Stimulated activated CD4-positive, alpha-beta T cell treated with anti-CD3 and anti-CD28 coated beads, Interleukin-15, amount 100 ng/mL, for 1 hour (primary cell): ENCODE results near the gene SLC25A15.
"Not testable (repeated sequence)": the region's sequence is repeated elsewhere in the genome, so short reads cannot be mapped to it uniquely, and the experiment has no call there.

Experiments used
- DNase-seq, 2 donors: peaks; one replicate each; pipeline ENCODE4 v3.0.0-alpha.2; 2020; ENCODE audit warnings: low read depth in 1 of 2, low spot score in 1 of 2

Gene SLC25A15

DNA sequence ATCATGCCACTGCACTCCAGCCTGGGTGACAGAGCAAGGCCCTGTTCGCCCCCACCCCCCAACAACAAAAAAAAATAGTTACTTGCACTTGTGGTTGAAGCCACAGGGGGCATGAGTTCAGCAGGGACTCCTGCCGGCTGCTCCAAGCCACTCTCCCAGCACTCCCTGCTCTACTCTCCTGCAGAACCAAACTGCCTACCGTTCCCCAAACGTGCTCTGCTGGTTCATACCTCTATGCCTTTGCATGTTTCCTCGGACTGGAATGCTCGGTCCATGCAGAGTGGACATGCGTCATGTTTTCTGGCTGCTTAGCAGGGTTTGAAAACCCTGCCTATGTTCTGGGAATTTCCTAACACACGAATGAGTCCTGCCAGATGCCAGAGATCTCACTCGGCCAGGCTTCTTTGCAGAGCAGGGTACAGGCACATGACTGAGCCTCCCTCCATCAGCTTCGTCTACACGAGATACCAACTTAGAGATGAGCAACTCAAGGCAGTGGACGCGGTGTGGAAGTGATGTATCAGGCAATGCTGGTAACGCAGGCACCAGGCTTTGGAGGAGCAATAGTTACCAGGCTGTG lies 8.5 kb upstream of the SLC25A15 start:
- DNase-seq, result no peak

DNA sequence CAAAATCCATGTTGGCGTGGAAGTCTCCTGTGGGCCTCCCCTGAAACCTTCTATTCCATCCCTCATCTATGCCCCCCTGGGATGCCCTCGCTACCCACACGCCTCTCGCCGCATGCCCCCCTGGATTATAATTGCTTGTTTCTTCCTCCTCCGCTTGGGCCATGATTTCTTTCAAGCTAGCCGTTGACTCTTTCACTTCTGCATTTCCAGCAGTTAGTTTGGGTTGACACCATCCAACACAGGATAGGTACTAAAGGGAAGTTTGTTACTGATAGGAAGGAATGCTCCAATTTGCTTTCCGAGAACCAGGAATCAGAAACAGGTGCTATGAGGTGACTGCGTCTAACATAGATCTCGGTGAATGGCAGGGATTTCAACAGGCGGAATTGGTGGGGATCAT lies 7.7 kb upstream of the SLC25A15 start:
- DNase-seq, result no peak

DNA sequence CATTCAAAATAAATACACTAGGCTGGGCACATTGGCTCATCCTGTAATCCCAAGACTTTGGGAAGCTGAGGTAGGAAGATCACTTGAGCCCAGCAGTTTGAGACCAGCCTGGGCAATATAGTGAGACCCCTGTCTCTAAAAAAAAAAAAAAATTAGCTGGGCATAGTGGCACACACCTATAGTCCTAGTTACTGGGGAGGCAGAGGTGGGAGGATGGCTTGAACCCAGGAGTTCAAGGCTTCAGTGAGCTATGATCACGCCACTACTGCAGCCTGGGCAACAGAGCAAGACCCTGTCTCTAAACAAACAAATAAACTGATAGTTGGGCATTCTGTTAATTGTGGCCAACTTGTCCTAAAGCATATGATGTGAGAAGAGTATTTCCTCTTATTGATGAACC lies 6.4 kb upstream of the SLC25A15 start:
- not testable (repeated sequence) for DNase-seq

DNA sequence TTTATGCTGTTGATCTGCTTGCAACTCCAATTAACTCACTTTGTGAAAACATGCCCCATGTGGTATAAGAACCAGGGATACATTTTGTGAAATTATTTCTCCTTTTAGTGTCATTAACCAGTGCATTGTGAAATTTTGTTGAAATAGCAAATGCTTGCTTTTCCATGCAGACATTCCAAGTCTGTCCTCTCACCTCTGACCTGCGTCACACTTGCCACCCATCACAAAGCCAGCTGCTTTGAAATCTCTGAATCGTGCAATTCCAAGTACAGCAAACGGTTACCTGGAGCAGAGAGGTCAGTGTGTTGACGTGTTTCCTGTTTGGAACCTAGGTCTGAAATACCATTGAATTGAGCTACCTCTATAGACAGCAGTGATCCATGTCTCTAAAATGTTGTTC lies 4.9 kb upstream of the SLC25A15 start:
- DNase-seq, result no peak

DNA sequence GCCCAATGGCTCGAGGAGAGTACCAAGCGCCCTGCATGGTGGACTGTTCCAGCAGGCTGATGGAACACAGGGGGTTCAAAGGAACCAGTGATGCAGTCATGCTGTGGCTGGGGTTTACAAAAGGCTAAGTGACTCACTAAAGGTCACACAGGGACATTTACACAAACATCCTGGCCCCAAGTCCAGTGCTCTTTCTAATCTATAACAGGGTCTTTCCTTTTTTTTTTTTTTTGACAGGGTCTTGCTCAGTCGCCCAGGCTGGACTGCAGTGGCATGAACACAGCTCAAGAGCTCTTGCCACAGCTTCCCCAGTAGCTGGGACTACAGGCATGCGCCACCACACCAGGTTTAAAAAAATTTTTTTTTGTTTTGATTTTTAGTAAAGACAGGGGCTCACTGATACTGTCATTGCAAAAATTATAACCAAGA lies 2.8 kb upstream of the SLC25A15 start:
- no peak for DNase-seq

DNA sequence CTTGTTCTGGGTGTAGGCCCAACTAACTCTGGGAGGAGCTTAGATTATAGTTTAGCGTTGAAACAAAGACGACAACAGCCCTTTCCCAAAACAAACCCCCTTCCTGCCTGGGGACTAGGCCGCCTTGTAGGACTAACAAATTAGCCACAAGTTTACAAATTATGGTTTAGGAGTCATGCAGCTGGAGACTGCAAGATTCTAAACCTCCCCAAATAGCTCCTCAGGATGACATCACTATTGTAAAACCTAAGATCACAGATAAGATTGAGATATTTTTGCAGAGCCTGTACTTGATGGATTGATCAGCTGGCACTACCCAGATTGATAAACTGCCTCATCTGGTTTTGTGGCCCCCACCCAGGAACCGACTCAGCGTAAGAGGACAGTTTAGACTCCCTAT lies 2.3 kb upstream of the SLC25A15 start:
- no peak for DNase-seq

DNA sequence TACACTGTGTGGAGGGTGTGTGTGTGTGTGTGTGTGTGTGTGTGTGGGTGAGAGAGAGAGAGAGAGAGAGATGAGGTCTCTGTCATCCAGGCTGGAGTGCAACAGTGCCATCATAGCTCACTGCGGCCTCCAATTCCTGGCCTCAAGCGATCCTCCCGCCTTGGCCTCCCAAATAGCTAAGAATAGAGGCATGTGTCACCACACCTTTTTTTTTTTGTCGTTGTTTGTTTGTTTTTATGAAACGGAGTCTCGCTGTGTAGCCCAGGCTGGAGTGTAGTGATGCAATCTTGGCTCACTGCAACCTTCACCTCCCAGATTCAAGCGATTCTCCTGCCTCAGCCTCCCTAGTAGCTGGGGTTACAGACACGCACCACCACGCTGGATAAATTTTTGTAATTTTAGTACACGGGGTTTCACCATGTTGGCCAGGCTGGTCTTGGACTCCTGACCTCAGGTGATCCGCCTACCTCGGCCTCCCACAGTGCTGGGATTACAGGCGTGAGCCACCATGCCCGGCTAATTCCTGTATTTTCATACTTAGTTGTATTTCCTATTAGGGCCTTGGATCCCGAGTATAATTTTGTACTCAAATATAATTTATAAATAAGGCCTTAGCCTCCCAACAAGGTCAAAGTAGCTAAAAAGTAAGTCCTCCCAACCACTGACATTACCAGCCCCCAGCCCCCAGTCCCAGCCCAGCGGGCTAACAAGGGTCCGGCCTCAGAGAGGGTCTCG lies 704 bp upstream of the SLC25A15 start:
- not testable (repeated sequence) for DNase-seq

DNA sequence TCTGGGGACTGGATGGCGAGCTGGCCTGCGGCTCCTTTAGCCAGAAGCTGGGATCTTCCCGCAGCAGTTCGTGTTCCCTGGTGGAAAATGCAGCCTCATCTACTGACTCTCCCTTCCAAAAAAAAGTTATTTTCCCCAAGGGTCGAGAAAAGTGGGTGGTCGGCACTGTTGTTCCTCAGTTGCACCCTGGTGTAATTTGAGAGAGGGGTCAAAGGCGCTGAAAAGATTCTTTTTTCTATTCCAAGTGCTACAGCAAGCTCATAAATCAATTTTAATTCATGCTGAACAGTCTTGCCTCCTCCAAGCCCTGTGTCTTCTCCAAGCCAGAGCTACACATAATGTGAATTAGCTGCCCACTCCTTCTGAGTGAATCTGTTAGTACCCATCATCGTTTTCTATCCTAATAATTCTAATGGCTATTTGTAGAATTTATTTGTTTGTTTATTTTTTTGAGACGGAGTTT lies 774 bp downstream of the SLC25A15 start:
- DNase-seq, result no peak

DNA sequence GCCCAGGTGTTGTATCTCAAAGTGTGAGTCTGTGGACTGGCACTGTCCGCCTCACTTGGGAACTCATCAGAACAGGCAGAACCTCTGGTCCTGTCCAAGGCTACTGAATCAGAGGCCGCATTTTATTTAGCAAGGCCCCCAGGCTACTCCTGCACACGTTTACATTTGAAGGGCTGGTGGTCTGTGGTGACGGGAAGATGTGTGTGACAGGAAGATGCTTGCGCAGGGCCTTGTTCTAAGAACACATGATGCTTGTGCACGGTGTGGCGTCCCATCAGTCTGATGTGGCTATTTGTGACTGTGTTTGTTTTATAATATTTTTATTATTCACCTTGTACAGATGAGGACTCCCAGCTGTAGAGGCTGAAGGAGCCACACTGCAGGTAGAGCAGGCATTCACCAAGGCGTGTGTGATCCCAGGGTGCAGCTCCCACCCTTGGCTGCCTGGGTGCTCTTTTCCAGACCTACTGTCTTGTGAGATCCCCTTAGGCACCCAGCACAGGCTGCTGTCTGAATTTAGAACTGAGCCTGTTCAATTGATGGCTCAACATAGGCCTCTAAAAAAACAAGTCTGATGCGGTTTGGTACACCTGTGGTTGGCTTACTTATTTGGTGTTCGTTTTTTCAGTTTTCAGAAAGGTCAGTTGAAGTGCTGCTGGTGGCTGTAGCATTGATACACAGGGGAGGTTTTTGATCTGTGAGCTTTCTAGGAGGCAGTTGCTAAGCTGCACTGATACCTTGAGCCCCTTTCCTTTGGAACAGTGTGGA lies 3.1 kb downstream of the SLC25A15 start:
- DNase-seq, result no peak

DNA sequence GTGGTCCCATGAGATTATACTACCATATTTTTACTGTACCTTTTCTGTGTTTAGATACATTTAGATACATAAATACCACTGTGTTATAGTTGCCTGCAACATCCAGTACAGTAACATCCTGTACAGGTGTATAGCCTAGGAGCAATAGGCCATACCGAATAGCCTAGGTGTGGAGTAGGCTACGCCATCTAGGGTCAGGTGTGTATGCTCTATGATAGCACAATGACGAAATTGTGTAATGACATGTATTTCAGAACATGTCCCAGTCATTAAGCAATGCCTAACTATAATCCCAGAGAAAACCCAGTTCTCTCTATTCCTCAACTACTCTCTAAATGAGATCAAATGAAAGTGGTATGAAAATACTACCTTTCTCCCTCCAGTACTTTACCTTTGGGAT lies 3.9 kb downstream of the SLC25A15 start:
- DNase-seq, result no peak

DNA sequence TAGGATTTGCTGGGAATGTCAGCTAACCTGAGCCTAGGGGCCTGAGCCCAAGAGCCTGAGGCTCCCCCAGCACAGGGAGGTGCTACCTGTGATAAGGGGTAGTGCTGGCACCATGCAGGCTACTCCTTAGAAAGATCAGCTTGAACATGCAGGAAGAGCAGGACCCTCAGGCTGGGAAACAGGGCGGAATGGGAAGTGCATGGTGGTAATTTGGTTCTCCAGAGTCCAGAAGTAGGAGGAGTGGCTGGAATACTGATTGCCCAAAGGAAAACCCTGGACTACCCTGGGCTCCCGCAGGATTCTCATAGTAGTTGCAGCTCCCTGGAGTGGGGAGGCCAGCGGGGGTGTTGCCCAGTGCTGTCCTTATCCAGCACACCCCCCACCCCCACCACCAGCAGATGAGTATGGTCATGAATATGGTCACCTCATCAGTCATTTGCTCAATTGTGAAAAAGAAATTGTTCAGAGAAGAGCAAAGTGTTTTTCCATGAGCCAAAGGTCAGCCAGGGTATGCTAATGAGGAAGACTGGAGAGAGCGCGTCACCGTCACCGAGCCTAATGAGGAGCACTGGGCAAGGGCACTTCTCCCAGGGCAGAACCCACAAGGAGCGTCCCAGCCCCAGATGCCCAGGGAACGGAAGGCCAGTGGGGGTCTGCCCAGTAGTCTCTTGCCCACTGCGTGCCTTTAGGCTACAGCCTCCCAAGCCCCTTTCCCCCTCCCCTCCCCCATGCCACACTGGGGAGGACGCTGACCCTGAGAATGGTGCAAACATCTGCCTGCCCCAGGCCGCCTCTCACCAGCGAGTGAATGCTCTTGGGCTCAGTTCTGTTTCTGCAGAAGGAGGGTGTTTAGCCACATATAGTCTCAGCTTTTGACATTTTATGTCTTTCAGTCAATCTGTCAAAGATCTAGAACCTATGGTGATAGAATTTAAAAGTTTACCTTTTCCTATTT lies 5.3 kb downstream of the SLC25A15 start:
- DNase-seq, result no peak

DNA sequence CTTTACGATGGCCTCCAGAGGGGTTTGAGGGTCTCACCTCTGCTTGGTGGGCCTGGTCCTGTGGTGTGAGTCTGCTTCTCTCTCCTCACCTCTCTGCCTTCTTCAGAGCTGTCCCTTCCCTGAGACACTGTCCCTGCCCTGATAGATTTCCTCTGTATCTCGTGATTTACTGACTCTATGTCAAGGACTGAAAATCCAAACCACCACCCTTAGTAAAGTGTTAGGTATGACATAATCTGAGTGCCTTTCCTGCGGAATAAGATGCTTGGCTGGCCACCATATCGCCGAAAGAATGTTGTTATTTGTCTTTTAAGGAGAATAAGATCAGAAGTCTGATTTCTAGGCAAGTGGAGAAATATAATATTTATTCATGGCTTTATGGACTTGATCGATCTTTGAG lies 7.2 kb downstream of the SLC25A15 start:
- no peak for DNase-seq

DNA sequence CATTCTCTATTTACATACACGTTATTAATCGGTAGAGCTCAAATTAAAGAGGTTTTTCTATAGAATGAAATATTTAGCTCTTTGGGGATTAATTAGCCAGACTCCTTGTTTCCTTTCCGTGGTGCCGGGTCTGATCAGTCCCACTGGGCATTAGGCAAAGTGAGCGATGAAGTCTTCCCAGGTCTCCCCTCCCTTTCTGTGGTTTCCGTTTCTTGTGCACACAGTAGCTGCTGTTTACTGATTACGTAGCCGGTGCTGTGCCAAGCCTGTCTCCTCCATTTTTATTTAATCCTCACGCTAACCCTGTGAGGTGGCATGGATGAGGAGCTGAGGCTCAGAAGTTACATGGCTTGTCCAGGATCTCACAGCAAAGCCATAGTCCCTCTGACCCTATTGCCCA lies 9.0 kb downstream of the SLC25A15 start:
- DNase-seq, result no peak

DNA sequence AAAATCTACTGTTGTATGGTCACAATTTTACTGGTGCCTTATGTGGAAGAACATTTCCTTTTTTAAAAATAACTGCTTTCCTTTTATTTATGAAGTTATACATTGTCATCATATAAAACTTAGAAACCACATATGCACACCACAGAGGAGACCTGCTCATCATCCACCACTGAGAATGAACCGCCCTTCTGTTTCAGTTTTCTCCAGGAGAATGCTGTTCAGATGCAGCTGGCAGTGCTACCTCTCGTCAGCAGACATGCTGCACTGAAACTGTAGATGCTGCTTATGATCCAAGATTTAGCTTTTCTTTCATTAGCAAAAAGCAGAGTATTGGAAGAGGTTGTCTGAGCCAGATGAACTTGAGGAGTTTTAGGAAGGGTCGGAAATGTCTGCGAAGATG lies 10.1 kb downstream of the SLC25A15 start:
- no peak for DNase-seq

DNA sequence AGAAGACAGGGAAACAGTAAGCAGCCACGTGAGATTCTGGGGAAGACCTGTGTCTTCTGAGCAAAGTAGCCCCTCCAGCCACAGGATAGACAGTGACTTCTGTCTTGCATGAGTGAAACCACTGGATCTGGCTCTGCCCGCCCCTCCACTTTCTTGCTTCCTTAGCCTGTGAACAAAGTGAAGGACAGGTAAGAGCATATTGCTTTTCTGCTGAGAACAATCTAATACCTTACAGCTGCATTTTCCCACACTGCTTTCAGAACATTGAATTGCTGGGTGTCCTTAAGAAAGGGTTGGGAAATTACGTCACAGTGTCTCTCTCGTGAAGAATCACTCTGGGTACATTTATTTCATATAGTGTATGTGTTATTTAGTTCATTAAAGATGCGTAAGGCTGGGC lies 11.1 kb downstream of the SLC25A15 start:
- DNase-seq, result no peak

DNA sequence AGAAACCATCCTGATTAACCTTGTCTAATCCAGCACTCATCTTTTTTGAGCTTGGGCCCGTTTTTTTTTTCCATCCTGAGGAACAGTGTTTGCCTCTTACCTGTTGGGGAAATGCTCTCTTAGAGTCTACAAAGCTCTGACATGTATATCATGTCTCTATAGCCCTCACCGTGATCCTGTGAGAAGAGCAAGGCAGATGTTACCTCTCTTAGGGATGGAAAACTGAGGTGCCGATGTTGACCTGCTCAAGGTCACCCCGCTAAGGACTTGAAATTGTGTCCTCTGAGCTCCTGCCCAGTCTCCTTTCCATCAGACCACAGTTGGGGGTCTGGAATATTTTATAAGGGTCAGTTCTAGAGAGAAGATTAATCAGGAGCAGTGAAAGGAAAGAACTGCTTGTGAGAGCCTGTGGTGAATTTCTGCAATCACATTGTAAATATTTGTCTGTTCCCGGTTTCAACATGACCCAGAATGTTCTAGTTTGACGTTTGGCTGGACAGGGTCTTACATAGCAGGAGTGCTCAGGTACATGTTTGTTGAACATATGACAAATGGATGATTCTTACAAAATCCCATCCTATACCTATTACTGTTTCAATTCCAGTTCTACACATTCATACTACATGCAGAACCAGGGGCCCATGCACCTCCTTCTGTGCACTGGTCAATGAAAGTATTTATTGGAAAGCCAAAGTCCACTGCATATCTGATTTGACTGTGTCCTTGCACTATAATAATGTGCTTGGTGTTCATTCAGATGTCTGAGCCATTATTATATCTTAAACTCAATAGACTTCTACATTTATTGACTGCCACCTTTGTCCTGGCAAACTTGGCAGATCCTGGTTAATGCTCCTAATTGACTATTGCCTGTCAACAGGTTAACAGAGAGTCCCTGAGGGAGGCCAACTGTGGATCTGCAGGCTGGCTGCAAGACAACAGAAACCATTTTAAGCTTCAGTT lies 12.1 kb downstream of the SLC25A15 start:
- no peak for DNase-seq

DNA sequence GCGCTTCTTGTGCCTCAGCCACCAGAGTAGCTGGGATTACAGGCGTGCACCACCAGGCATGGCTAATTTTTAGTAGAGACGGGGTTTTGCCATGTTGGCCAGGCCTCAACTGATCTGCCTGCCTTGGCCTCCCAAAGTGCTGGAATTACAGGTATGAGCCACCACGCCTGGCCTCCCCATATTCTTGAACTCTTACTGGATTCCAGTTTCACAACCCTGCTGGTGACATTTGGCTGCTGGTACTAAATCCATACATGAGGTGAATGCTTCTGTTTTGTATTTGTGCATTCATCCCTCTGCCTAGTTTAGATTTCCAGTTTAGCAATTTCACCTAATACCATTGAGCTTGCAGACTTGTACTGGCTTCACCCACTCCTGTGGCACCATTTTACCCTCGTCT lies 13.9 kb downstream of the SLC25A15 start:
- DNase-seq, result no peak

DNA sequence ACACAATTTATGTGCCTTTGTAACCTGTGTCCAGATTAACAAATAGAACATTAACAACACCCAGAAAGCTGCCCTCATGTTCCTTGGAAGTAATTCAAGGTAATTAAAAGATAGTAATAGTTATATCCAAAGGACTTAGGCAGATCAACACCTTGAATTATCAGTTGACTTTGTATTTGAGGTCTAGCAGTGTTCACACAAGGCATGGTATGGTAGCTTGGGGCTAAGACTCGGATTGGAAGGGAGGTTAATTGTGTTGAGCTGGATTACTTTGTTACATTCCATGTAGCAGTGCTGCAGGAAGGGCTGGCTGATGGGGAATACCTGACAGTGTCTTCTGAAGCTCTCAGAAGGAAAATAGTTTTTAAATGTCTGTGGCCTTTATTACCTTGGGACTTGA lies 16.8 kb downstream of the SLC25A15 start:
- DNase-seq, result no peak

DNA sequence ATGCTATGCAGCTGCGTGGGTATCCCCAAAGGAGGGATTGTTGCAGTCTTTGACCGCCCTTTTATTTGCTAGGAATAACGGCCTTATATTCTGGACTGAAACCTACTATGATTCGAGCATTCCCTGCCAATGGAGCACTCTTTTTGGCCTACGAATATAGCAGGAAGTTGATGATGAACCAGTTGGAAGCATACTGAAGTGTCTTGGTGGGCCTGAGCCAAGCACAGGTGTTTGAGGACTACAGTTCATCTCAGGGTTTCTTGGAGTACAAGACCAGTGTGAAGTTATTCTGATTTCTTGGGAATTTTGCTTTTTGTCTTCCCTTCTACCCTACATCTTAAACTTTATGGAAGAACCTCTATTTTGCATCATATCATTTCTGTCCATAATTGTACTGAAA lies 20.1 kb downstream of the SLC25A15 start:
- no peak for DNase-seq

DNA sequence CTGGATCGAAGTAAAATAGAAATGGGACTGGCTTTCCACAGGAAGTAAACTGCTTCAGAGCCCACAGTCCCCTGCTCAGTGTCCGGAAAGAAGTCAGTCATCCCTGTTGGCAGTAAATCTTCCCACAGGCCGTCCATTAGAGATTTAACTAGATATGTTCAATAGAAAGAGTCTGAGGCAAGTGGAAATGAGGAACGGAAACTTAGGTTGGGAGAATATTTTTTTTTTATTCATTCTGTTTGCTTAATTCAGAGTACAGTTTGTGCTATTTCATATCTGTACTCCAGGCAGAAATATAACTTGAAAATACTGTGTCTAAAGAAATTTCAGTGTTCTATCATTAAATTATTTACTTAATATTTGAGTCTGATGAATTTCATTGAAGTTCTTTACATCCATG lies 22.7 kb downstream of the SLC25A15 start:
- DNase-seq, result no peak
